ENCODE measurements around the gene SYNDIG1.

The SYNDIG1 gene

DNA sequence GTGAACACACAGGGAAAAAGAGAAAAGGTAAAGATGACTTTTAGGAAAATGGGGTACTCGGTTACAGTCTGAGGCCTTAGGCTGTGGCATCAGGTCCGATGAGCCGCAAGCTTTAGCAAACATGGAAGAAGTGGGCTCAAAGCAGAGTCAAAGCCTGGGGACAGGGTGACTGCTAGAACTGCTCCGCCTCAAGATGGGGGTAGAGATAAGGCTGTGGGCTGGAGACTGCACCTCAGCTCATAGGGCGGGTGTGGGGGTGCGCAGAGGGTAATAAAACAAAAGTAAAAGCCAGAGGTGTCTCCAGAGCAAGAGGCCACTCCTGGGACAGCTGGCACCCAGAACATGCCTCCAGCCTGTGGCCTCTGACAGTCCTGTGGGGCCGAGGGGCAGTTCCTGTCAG lies 21.3 kb upstream of the SYNDIG1 start:
- no peak for DNase-seq

DNA sequence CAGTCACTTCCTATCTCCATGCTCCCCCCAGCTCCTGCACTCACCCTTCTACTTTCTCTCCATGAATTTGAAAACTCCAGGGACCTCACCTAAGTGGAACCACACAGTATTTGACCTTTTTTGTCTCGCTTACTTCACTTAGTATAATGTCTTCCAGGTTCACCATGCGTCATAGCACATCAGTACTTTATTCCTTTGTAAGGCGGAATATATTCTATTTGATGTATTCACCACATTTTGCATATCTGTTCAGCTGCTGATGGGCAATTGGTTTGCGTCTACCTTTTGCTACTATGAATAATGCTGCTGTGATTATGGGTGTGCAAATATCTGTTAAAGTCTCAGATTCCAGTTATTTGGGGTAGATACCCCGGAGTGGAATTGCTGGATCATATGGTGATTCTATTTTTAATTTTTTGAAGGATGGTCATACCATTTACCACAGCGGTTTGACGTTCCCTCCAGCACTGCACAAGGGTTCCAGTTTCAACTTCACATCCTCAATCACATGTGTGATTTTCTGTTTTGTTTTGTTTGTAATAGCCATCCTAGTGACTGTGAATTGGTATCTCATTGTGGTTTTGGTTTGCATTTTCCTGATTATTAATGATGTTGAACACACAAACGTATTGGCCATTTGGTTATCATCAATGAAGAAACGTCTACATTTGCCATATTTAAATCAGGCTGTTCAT lies 20.3 kb upstream of the SYNDIG1 start:
- no peak for DNase-seq

DNA sequence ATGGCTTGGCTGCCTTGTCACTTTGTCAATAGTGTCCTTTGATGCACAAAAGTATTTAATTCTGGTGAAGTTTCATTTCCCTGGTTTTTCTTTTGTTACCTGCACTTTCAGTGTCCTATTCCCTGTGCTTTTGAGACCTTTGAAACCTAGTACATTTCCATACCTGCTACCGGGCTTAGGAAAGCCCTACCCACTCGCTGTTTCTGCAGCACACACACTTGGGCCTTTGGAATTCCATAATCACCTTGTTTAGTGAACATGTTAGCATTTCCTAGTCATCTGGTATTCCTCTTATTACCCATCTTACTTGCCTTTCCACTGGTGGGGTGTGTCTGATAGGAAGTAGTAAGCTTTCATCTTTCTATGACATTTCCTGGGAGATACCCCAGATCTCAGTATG lies 19.3 kb upstream of the SYNDIG1 start:
- DNase-seq, result no peak

DNA sequence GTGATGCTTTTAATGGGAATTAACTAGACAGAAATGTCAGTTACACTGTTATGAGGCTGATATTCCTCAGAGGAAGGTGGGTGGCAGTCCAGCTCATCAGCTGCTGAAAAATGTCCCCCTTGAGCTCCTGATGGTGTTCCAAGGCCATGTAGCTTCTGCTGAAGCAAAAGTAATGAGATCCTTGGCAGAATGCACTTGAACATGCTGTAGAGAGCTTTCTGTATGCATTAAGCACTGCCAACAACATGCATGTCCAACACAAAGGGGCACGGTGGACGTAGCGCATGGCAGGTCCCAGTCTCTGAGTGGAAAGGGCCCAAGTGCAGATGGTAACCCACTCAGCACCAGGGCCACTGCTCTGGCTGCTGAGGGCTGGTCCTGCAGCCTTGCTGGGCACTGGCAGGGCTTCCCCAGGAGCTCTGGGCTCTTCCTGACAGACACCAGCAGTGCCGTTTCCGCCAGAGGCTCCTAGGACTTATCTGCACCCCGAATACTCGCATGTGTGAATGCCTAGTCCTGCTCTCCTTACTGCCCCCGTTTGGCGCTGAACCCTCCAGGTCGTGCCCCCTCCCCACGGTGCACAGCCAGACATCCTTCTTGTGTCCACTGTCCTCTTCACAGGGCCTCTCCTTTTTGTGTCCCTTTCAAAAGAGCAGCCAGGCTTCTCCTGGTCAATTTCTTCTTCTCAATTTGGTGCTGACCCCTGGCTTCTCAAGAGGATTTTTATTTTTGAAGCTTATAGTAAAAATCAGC lies 18.6 kb upstream of the SYNDIG1 start:
- DNase-seq, result no peak

DNA sequence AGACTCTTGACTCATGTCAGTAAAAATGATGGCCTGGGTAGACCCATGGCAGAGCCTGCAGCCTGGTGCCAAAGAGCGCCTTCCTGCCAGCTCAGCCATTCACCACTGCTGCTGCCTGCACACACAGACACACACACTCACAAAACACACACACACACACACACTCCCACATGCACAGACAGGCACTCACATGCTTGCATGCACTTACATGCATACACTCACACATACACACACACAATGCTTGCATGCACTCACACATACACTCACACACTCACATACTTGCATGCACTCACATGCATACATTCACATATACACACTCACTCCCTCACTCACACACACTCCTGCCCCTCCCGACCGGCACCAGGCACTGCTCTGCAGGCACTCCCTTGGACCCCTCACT lies 18.0 kb upstream of the SYNDIG1 start:
- DNase-seq, result no peak

DNA sequence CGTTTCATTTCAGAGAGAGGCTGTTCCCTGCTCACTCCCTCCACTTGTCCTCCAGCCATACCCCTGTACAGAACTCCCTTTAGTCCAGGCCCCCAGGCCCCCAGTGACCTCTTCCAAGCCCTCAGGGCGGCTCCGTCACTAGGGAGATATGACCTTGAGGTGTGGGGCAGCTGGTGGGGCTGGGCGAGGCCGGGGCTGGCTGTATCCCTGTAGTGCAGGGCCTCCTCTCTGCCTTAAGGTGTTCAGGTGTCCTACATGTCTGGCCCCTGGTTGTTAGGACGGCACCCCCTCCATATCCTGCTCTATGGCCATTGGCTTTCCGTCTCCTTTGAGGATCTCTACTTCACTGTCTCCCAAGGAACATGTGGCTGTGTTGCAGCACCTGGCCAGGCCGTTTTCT lies 17.4 kb upstream of the SYNDIG1 start:
- DNase-seq, result no peak

DNA sequence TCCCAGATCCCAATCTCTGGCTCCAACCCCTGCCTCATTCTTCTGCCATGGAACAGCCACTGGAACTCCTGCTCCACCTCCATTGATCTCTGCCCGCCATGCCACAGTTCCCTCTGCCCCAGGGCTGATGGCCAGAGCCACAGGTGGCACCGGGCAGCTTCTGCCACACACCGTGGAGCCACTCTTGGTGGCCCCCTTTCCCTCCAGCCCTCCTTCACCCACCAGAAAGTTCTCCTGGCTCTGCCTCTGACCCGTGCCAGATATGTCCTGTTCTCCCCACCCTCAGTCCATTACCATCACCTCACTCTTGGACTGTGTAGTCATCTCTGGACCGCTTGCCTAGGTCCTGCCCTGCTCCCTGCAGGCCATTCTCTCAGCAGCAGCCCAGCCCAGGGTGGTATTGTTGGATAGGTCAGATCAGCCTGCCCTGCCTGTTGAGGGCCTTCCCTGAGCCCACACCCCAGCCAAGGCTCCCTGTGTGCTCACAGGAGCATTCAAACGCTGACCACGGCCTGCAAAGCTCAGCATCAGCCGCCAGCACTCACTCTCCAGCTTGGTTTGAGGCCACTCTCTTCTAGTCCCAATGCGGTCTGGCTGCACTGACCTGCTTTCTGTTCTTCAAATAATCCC lies 16.8 kb upstream of the SYNDIG1 start:
- DNase-seq, result no peak

DNA sequence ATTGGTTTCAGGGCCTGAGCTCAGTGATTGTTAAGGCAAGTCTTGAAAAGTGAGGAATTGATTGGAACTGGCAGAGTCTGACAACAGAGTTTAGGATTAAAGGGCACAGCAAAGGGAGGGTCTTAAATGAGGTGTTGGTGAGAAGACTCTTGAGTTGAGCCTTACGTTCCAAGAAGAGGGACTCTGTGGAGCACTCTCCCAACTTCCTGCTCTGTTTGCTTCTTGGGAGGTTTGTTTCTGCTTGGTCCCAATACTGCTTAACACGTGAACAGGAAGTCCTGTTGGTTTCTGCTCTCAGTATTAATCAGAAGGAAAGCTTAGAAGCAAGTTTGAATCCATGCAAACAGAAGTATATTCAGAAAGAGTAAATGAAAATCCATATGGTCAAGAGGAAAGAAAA lies 15.6 kb upstream of the SYNDIG1 start:
- peak; percentile 1 for DNase-seq

DNA sequence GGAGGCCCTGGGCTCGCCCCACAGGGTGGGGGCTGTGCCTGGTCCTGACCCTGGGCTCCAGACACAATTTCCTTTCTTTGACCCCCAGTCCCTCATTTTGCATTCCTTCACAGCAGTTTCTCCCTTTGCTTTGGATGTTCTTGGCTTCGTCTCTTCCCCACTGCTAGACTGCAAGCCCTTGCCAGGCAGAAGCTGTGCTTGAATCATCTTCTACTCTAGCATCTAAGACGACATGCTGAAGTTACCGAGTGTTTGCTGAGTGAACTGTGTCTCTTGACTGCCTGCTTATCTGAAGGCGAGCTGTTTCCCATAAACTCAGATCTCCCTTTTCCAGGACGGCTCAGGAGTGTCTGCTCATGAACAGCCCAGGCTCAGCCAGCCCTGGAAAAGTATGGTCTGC lies 14.3 kb upstream of the SYNDIG1 start:
- no peak for DNase-seq

DNA sequence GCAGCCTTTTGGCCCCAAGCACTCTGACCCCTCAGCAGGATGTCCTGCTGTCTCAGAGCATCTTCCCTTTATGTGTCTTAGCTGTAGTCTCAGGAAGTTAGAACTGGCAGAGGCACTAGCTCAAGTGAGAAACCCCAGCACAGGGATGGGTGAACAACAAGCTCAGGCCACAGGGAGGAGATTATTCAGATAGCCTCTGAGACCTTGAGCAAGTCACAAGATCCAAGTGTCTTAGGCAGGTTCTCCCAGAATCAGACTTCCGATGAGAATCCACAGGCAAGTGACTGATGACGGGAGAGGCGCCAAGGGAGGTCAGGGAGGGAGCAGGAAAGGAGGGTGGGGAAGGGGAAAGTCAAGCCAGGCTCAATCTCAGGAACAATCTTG lies 13.0 kb upstream of the SYNDIG1 start:
- DNase-seq, result no peak

DNA sequence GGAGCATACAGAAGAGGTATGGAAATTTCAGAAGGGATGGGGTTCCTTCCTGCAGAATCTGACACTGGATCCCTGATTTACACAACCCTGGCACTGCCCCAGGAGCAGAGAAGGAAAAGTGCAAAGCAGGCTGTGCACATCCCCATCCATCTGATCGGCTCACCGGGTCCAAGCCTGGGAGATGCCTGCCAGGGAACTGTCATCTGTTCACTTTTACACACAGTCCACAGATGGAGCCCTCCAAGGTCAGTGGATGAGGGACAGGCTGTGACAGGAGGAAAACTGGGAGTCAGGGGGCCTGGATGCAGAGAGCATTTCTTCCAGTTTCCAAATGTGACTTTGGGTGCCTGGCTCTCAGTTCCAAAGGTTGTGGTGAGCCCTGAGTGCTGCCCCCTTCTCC lies 11.0 kb upstream of the SYNDIG1 start:
- DNase-seq, result no peak

DNA sequence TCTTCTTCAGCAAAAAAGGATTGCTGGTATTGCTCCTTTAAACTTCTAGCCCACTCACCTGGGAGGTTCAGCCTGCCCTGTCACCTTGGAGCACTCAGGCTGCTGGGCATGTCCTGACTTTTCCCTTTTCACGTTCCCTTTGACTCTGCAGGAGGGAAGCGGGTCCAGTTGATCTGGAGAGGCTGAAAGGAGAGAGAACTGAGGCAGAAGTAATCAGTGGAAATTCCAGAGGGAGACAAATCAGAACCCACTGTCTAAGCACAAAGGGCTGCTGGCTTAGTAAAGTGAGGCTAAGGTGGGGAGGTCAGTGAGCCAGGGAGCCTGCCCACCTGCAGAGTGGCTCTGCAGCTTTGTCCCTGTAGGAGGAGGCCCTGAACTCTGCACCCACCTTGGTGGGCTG lies 9.7 kb upstream of the SYNDIG1 start:
- DNase-seq, result no peak

DNA sequence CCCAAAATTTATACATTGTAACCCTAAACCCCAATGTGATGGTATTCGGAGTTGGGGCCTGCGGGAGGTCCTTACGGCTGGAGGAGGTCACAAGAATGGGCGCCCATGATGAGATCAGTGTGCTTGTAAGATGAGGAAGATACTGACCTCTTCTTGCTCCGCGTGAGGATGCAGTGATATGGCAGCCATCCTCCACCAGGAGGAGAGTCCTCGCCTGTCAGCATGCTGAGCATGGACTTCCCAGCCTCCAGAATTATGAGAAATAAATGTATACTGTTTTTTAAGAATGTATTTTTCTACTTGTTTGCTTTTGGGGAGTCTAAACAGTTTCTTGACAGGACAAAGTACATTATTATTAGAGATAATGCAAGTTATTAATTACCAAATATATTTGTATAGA lies 8.7 kb upstream of the SYNDIG1 start:
- DNase-seq, result no peak

DNA sequence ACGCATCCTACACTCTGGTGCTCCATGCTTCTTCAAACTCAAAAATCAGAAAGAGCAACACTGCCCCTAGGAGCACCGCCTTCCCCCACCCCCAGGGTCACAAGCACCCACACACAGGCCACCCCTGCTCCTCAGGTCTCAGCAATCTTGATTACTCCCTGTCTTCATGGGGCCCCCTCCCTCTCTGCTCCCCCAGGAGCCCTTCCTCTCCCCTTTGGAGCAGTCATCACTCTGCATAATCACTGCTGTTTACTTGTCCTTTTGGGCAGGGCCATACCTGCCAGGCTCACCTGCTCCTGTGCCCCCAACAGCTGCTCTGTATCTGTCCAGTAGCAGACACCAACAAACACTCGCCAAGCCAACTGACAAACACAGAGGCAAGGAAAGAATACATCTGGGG lies 7.6 kb upstream of the SYNDIG1 start:
- DNase-seq, result no peak

DNA sequence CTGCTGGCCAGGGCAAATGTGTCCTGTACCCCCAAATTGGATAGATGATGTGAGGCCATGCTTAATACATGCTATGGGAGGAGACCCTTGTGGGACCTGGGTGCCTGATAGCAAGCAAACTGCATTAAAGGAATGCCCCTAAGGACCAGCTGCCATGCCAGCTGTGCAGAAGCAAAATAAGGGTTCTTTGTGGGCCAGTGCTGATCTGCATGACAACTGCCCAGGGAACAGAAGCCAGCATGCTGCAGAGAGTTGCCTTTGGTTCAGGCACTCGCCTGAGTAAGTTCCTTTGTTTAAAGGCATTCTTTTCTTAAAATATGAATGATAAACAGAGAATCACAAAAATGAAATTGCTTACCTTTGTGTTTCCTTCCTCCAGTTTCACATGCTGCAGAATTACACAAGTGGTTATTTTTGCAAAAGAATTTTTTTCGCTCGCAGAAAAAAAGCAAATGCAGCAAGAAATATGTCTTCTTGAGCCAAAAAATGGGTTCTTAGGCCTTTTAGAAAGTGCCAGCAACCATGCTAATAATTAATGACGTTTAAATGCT lies 6.9 kb upstream of the SYNDIG1 start:
- no peak for DNase-seq

DNA sequence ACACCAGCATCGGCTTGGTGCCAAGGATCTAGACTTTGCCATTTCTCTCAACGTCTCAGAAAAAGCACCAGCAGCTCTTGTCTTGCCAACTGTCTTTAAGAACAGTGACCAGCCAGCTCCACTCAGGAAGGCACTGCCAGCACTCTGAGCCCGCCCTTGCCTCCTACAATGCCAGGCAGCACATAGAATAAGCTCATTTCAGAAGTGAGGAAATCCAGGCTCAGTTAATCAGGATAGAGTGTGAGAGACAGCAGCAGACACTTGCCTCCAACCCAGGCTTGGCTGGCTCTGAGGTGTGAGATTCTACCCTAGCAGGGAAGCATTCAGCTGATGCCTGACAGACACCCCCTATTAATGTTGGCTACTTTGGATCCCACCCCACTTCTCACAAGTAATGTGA lies 4.3 kb upstream of the SYNDIG1 start:
- DNase-seq, result no peak

DNA sequence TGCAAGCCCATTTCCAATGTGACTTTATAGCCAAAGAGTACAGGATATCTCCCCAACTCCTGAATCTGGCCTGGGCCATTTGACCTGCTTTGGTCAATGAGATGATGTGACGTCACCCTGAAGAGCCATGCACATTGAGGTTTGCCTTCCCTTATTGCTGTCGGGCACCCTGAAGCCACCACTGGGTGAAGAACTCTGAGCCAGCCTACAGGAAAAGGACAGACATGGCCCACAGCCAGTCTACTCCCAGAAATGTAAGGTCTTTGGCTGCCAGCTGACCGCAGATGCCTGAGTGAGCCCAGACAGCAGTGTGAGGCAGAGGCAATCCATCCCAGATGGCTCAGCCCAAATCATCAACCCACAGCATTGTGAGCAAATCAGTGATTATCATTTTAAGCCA lies 3.7 kb upstream of the SYNDIG1 start:
- no peak for DNase-seq

DNA sequence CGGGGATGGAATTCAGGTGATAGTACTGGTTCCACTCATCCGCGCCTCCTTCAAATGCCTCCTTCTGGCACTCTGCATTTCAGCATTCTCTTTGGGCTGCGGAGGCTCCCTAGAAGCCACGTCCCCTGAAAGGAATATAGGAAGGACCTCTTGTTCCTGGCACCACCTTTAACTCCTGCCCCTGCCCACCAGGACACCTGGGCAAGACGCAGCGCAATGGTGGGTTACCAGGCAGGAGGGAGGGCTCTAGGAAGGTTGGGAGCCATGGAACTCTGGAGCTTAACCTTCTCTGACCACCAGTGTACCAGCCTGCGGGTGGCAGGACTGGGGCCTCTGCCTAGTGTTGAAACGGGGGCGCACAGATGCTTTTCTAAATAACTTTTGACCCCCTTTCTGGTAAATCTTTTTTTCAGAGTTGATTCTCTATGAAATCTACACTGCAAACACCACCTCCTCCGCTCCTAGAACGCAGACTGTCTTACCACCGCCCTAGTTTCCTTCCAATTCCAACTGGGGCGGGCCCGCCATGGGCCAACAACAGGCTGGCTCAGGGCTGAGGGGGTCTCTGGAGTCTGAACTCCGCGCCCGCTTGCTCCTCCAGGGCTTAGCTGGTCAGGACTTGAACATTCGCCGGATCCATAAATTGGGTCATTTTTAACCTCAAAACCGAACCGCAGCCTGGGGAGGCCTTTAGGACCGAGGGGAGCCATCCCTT lies 871 bp upstream of the SYNDIG1 start:
- no peak for DNase-seq

DNA sequence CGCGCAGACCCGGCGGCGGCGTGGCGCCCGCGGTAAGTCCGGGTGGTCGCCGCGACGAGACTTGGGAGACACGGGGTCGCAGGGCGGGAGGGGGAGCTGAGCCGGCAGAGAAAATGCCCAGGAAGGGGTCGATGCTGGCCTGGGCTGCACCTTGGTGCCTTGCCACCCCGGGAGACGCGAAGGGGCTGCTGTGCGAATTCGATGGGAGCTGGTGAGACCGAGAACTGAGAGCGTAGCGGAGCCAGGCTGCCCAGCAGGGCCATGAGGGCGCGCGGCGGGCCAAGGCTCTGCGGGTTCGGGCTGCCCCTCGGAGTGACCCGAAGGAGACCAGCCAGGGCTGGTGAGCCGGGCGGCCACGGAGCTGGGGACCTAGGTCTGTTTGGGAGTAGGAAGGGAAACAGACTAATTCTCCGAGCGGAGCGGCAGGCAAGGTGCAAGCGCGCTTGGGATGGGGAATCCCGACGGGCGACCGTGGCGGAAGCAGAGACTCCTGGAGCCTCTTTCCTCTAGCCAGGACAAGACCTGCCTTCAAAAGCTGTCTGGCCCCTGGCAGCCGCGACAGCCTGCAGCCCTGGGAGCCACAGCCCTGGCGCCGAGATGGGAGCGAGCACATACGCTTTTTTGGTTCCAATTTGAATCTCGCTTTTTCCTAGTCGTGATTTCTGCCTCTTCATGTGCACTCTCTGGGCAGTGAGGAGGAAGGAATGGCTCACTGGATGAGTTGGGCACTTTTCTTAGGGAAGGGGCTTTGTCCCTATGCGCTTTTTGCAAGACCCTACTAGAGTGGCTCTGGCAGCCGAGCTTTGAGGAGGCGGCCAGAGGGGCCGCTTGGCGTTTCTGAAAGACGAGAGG lies 691 bp downstream of the SYNDIG1 start:
- no peak for DNase-seq

DNA sequence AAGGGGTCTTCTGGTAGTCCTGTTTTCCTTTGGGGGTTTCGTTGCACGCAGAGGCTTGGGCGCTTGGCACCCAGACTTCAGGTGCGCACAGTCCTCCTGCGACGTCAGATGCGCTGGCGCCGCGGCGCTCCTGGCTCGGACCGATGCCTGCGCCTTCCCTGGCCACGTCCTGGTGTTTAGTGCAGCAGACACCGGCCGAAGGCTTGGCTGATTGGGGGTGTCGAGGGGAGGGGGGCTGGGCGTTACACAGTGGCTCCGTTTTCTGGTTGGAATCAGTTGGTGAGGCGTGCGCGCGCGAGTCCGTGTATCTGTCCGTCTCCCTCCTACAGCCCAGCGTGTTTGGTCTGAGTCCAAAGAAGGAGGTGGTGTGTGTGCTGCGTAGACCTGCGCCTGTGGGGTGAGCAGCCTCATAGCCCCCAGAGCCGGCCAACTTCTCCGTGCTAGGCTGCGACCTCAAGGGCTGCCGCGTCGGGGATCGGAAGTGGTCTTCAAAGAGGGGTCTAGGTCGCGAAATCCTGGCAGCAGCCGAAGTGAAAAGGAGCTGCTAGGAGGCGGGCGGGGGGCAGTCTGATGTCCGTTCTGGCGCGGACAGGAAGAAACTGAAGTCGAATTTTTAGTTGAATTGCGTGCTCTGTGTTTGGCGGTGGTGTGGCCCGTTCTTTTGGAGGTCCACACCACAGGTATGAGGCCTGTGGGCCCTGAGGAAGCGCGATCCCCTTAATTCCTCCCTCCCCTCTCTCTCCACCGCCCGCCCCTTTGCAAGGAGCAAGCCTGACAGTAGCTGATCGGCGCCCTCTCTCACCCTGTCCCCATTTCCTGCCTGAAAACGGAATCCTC lies 1.5 kb downstream of the SYNDIG1 start:
- no peak for DNase-seq

DNA sequence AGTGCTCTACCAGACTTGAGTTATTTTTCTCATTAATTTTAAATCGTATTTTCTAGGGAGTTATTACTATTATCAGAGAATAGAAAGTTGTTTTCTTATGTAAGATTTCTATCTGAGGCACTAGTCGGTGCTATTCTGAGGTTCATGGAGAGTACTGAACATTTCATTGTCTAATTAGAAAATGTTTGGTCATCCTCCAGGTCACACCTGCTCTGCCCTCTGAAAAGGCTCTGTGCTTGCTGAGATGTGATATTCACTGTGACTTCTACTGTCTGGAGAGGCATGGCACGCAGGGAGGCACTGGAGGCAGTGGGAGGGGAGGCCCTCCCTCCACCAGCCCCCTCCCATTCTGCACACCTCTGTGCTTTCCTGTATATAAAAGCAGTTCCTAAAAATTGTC lies 3.0 kb downstream of the SYNDIG1 start:
- DNase-seq, result no peak
